Upper lobe of left lung (tissue), 6 donors: Measurements from ENCODE around the gene TRIM37. TPM values are rescaled to one million over a fixed set of nuclear protein-coding genes. Genes with fewer than 3 reads are reported as not detected.

ENCODE experiments used
- ATAC-seq, 2 donors: fragments of 200-7000 bp; cut with Tn5 transposase; one replicate each; pipeline ENCODE4 v1.9.1; 2022; ENCODE audit warnings: mild to moderate bottlenecking in 2 of 2, moderate library complexity in 2 of 2; ENCODE audit not compliant: low FRiP score in 2 of 2
- DNase-seq, 2 donors: peaks; one replicate each; pipeline ENCODE4 v3.0.0-alpha.2; 2019 to 2020
- H3K27ac ChIP-seq, 4 donors: fragments of 200-600 bp; sonication (generic); one replicate each; pipeline ENCODE4 v1.5.1; 2016 to 2019
- H3K27me3 ChIP-seq, 4 donors: fragments of 200-600 bp; sonication (generic); one replicate each; pipeline ENCODE4 v1.5.1; 2017 to 2019
- H3K36me3 ChIP-seq, 4 donors: fragments of 200-600 bp; sonication (generic); one replicate each; pipeline ENCODE4 v1.5.1; 2016 to 2019
- H3K4me1 ChIP-seq, 4 donors: fragments of 200-600 bp; sonication (generic); one replicate each; pipeline ENCODE4 v1.5.1; 2018 to 2019
- H3K4me3 ChIP-seq, 4 donors: fragments of 200-600 bp; sonication (generic); one replicate each; pipeline ENCODE4 v1.5.1; 2017 to 2019; ENCODE audit warnings: mild to moderate bottlenecking in 2 of 4, moderate library complexity in 1 of 4
- H3K9me3 ChIP-seq, 4 donors: fragments of 200-600 bp; sonication (generic); one replicate each; pipeline ENCODE4 v1.5.1; 2018 to 2019
- EP300 ChIP-seq, 4 donors: sonication (generic); formaldehyde crosslinking; IDR thresholded peaks; one replicate each; pipeline ENCODE4 v1.5.1; 2017; ENCODE audit warnings: antibody characterized with exemption in 4 of 4, control low read depth in 2 of 4
- POLR2A ChIP-seq, 4 donors: fragments of 450-650 bp; IDR thresholded peaks; one replicate each; pipeline ENCODE4 v1.5.1; 2016 to 2017; ENCODE audit warnings: antibody characterized with exemption in 4 of 4, mild to moderate bottlenecking in 2 of 4
- POLR2AphosphoS5 ChIP-seq, 2 donors: sonication (generic); formaldehyde crosslinking; IDR thresholded peaks; one replicate each; pipeline ENCODE4 v1.5.1; 2017; ENCODE audit warnings: antibody characterized with exemption in 2 of 2
- WGBS, 2 donors: methylation state at CpG; one replicate each; pipeline ENCODE4 v1.1.5; 2017 to 2018; 5-methylcytosine and 5-hydroxymethylcytosine counted together
- total RNA-seq, 6 donors: library from RNA; depleted of rRNA in 4 of 6; stranded (reverse); fragments of >200 nt in 4 of 6; gene quantifications; one replicate each; pipeline versions ENCODE4 v1.1.0 to v1.2.1, GENCODE V29; 2016 to 2021
- TF ChIP-seq, protein P1 (sequence below), 6 experiments: fragments of 450-650 bp in 4 of 6; fragments of 200-600 bp in 2 of 6; sonication (generic) in 2 of 6; IDR thresholded peaks; one replicate each; pipeline ENCODE4 v1.5.1; 2016 to 2019; ENCODE audit warnings: antibody characterized with exemption in 6 of 6
- donor health status: DM: no; HTN: no; CAD: no; lungs with moderate emphysema.
- donor health status: DM: no; HTN: yes; CAD: no; lungs with severe emphysema.

TRIM37 gene
- total RNA-seq, 6 donors from 2014 or later: 13.0 to 30.4 (median 21.5) TPM

DNA sequence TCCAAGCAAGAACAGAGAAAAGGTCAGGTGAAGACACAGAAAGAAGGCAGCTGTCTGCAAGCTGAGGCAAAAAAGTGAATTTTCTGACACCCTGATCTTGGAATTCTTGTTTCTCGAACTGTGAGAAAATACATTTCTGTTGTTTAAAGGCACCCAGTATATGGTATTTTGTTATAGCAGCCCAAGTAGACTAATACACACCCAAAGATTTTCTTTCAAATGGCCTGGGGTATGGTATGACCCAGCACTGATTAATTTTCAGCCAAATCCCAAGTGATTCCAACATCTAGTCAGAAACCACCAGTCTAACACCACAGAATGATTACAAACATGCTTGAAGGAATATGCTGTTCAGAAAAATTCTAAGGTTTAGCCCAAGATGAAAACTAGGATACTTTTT is 36.8 kb downstream of the TRIM37 start:
- H3K36me3 ChIP-seq: peaks cover 3 to 53% (median 16%) of the 10 kb centered on the region in 4 donors
- no peak overlapping the region for H3K27ac ChIP-seq
- no peak for ATAC-seq
- H3K4me1 ChIP-seq: no peaks in the 10 kb centered on the region
- DNase-seq: no peak
- TF ChIP-seq, protein P1, sequence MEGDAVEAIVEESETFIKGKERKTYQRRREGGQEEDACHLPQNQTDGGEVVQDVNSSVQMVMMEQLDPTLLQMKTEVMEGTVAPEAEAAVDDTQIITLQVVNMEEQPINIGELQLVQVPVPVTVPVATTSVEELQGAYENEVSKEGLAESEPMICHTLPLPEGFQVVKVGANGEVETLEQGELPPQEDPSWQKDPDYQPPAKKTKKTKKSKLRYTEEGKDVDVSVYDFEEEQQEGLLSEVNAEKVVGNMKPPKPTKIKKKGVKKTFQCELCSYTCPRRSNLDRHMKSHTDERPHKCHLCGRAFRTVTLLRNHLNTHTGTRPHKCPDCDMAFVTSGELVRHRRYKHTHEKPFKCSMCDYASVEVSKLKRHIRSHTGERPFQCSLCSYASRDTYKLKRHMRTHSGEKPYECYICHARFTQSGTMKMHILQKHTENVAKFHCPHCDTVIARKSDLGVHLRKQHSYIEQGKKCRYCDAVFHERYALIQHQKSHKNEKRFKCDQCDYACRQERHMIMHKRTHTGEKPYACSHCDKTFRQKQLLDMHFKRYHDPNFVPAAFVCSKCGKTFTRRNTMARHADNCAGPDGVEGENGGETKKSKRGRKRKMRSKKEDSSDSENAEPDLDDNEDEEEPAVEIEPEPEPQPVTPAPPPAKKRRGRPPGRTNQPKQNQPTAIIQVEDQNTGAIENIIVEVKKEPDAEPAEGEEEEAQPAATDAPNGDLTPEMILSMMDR (IDR thresholded peaks at IDR 0.05): no peak
- no peak for TF ChIP-seq POLR2A (IDR thresholded peaks at IDR 0.05)
- TF ChIP-seq POLR2AphosphoS5 (IDR thresholded peaks at IDR 0.05): no peak
- no peak for TF ChIP-seq EP300 (IDR thresholded peaks at IDR 0.05)
- WGBS, 2 donors: 88 to 100% methylated on average over 1 of the region's 1 CpG
- H3K9me3 ChIP-seq: no peaks in the 10 kb centered on the region
- no peak overlapping the region for H3K4me3 ChIP-seq
- no peaks in the 10 kb centered on the region for H3K27me3 ChIP-seq

GRCh38 chr17:59067756-59068155 is 38.9 kb downstream of the TRIM37 start:
- no peaks in the 10 kb centered on the region for H3K4me1 ChIP-seq
- H3K36me3 ChIP-seq: peaks cover 3 to 47% (median 8%) of the 10 kb centered on the region in 4 donors
- DNase-seq (no peak), ATAC-seq (no peak)
- H3K27me3 ChIP-seq: no peaks in the 10 kb centered on the region
- TF ChIP-seq EP300 (IDR thresholded peaks at IDR 0.05): no peak
- TF ChIP-seq POLR2A (IDR thresholded peaks at IDR 0.05): no peak
- TF ChIP-seq, protein P1 (IDR thresholded peaks at IDR 0.05): no peak
- TF ChIP-seq POLR2AphosphoS5 (IDR thresholded peaks at IDR 0.05): no peak
- H3K4me3 ChIP-seq: no peak overlapping the region
- no peak overlapping the region for H3K27ac ChIP-seq
- 90 to 95% methylated on average over 6 of the region's 6 CpGs for WGBS, 2 donors
- no peaks in the 10 kb centered on the region for H3K9me3 ChIP-seq

GRCh38 chr17:59067340-59067739 is 39.3 kb downstream of the TRIM37 start:
- DNase-seq (no peak), ATAC-seq (no peak)
- Histone ChIP-seq H3K36me3 (peaks cover 3 to 51% (median 8%) of the 10 kb centered on the region in 4 donors), H3K27me3 (no peaks in the 10 kb centered on the region), H3K27ac (no peak overlapping the region), H3K9me3 (no peaks in the 10 kb centered on the region), H3K4me3 (no peak overlapping the region), H3K4me1 (no peaks in the 10 kb centered on the region)
- WGBS, 2 donors: 95 to 97% methylated on average over 2 of the region's 2 CpGs
- no peak for TF ChIP-seq EP300 (IDR thresholded peaks at IDR 0.05)
- TF ChIP-seq POLR2AphosphoS5 (IDR thresholded peaks at IDR 0.05): no peak
- TF ChIP-seq, protein P1 (IDR thresholded peaks at IDR 0.05): no peak
- TF ChIP-seq POLR2A (IDR thresholded peaks at IDR 0.05): no peak

DNA sequence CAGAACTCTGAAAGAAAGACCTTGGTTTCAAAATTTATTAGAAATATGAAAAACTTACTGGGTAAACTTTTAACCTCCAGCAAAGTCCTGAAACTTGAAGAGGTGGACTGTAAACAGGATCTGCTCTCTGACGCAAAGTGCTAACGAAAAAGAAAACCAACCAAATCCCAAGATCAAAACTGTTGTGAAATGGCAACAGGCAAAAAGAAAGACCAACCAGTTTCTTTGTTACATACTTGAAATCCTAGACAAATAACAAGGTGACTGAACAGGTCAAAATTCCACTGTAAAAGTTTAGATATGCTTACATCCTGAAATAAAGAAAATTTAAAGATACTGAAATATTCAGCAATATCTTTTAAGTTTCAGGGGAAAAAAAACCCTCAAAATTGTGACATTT is 44.2 kb downstream of the TRIM37 start:
- Histone ChIP-seq H3K27me3 (no peaks in the 10 kb centered on the region), H3K27ac (no peak overlapping the region), H3K9me3 (no peaks in the 10 kb centered on the region), H3K4me3 (no peak overlapping the region), H3K4me1 (no peaks in the 10 kb centered on the region), H3K36me3 (peaks cover 0 to 46% (median 8%) of the 10 kb centered on the region in 4 donors)
- WGBS, 2 donors: 79 to 84% methylated on average over 2 of the region's 2 CpGs
- TF ChIP-seq EP300 (IDR thresholded peaks at IDR 0.05): no peak
- TF ChIP-seq, protein P1 (IDR thresholded peaks at IDR 0.05): no peak
- no peak for TF ChIP-seq POLR2AphosphoS5 (IDR thresholded peaks at IDR 0.05)
- no peak for TF ChIP-seq POLR2A (IDR thresholded peaks at IDR 0.05)
- DNase-seq (no peak), ATAC-seq (no peak)

DNA sequence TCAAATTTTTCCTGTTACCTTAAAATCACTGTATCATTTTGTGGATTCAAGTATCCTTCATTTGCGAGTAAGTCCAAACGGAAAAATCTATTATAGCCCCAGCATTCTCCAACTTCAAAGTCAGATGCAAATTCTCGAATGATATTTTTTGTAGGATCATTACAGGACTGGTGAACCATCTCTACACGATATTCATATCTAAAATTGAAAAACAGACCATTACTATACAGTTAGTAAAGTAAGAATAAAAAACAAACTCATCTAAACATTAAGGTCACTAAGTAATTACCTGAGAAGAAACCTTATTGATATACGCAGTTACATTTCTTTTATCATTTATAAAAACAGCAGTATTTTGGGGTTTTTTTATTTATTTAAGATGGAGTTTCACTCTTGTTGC is 49.8 kb downstream of the TRIM37 start:
- no peak for ATAC-seq
- no peak overlapping the region for H3K4me3 ChIP-seq
- TF ChIP-seq, protein P1 (IDR thresholded peaks at IDR 0.05): no peak
- TF ChIP-seq EP300 (IDR thresholded peaks at IDR 0.05): no peak
- TF ChIP-seq POLR2A (IDR thresholded peaks at IDR 0.05): no peak
- no peak for TF ChIP-seq POLR2AphosphoS5 (IDR thresholded peaks at IDR 0.05)
- no peak for DNase-seq
- H3K27ac ChIP-seq: no peak overlapping the region
- H3K4me1 ChIP-seq: no peaks in the 10 kb centered on the region
- H3K9me3 ChIP-seq: no peaks in the 10 kb centered on the region
- no peaks in the 10 kb centered on the region for H3K27me3 ChIP-seq
- peaks cover 3 to 53% (median 13%) of the 10 kb centered on the region in 4 donors for H3K36me3 ChIP-seq
- WGBS, 2 donors: 97 to 98% methylated on average over 5 of the region's 5 CpGs
